IMR-90 (cell line): ENCODE data around the gene KCNH4. TPM values are rescaled to one million over a fixed set of nuclear protein-coding genes. Genes with fewer than 3 reads are reported as not detected.

Source experiments
- ATAC-seq: fragments of 200-7000 bp; cut with Tn5 transposase; 2 replicates; pipeline ENCODE4 v1.9.1; 2020; ENCODE audit warnings: low read depth, mild to moderate bottlenecking, moderate library complexity
- BruUV-seq: library from RNA; stranded (reverse); fragments of 400-500 nt; replicated peaks from 2 replicates; lab custom pipeline; 2021; lab: Mats Ljungman, UMichigan
- CTCF ChIA-PET: fragments of 300-600 bp; formaldehyde crosslinking; extraction: SDS; loops from one replicate; lab custom pipeline; 2021; ENCODE audit warnings: antibody characterized with exemption; lab: Yijun Ruan, JAX
- POLR2A ChIA-PET: fragments of 300-600 bp; sonication (Branson Sonifier 250); formaldehyde crosslinking; loops from one replicate; lab custom pipeline; 2022; ENCODE audit warnings: antibody characterized with exemption; ENCODE audit not compliant: unreplicated experiment; lab: Charles Lee
- DNase-seq: peaks from one replicate; pipeline ENCODE4 v3.0.0; 2013
- H2AFZ ChIP-seq: replicated peaks from 2 replicates; pipeline ENCODE3; 2013; ENCODE audit warnings: low read length, mild to moderate bottlenecking; ENCODE audit not compliant: poor library complexity
- H2AK5ac ChIP-seq: 2 replicates; pipeline ENCODE4 v1.6.1; 2013; ENCODE audit warnings: low read depth, low read length, inconsistent platforms
- H2AK9ac ChIP-seq: replicated peaks from 2 replicates; pipeline ENCODE3; 2013; ENCODE audit warnings: mild to moderate bottlenecking, low read depth, low read length, moderate library complexity; ENCODE audit not compliant: poor library complexity
- H2BK120ac ChIP-seq: 2 replicates; pipeline ENCODE4 v1.6.1; 2013; ENCODE audit warnings: low read depth, low read length, inconsistent platforms
- H2BK15ac ChIP-seq: 3 replicates; pipeline ENCODE4 v1.6.1; 2013; ENCODE audit warnings: low read depth, low read length, inconsistent platforms
- H2BK20ac ChIP-seq: 2 replicates; pipeline ENCODE4 v1.6.1; 2013; ENCODE audit warnings: low read depth, mild to moderate bottlenecking, inconsistent platforms, low read length, moderate library complexity
- H2BK5ac ChIP-seq: 2 replicates; pipeline ENCODE4 v1.6.1; 2013; ENCODE audit warnings: mild to moderate bottlenecking, low read depth, low read length, inconsistent platforms; ENCODE audit not compliant: poor library complexity, severe bottlenecking
- H3K14ac ChIP-seq: replicated peaks from 2 replicates; pipeline ENCODE4 v1.6.1; 2013; ENCODE audit warnings: low read depth, low read length, inconsistent platforms
- H3K18ac ChIP-seq: 2 replicates; pipeline ENCODE4 v1.6.1; 2013; ENCODE audit warnings: low read depth, low read length, control low read depth
- H3K23ac ChIP-seq: 2 replicates; pipeline ENCODE4 v1.6.1; 2013; ENCODE audit warnings: low read depth, low read length, inconsistent platforms
- H3K27ac ChIP-seq: 2 replicates; pipeline ENCODE4 v1.5.1; 2013; ENCODE audit warnings: mild to moderate bottlenecking, control low read depth, low read length; ENCODE audit not compliant: insufficient read depth
- H3K27me3 ChIP-seq: 2 replicates; pipeline ENCODE4 v1.6.1; 2013; ENCODE audit warnings: low read length; ENCODE audit not compliant: control insufficient read depth, insufficient read depth
- H3K36me3 ChIP-seq: 2 replicates; pipeline ENCODE4 v1.6.1; 2013; ENCODE audit warnings: low read length, mixed read lengths; ENCODE audit not compliant: control insufficient read depth, insufficient read depth
- H3K4ac ChIP-seq: 2 replicates; pipeline ENCODE4 v1.6.1; 2013; ENCODE audit warnings: low read depth, low read length, inconsistent platforms
- H3K4me1 ChIP-seq: 2 replicates; pipeline ENCODE4 v1.6.1; 2013; ENCODE audit warnings: low read length, mixed read lengths; ENCODE audit not compliant: control insufficient read depth, insufficient read depth
- H3K4me2 ChIP-seq: 2 replicates; pipeline ENCODE4 v1.6.1; 2013; ENCODE audit warnings: low read depth, mild to moderate bottlenecking, control low read depth, low read length, moderate library complexity
- H3K4me3 ChIP-seq: 2 replicates; pipeline ENCODE4 v1.5.1; 2013; ENCODE audit warnings: low read depth, mild to moderate bottlenecking, control low read depth, low read length, moderate library complexity; ENCODE audit not compliant: insufficient read depth
- H3K56ac ChIP-seq: 2 replicates; pipeline ENCODE4 v1.6.1; 2013; ENCODE audit warnings: low read length, inconsistent platforms; ENCODE audit not compliant: insufficient read depth; ENCODE audit errors: extremely low read depth
- H3K79me1 ChIP-seq, 2 experiments: 2 replicates each; pipeline ENCODE4 v1.6.1; 2013; ENCODE audit warnings: low read length in 2 of 2, inconsistent platforms in 1 of 2, low read depth in 1 of 2
- H3K9ac ChIP-seq: 2 replicates; pipeline ENCODE4 v1.6.1; 2013; ENCODE audit warnings: low read depth, low read length, control low read depth
- H3K9me1 ChIP-seq: 2 replicates; pipeline ENCODE4 v1.6.1; 2013; ENCODE audit warnings: low read length, inconsistent platforms; ENCODE audit not compliant: insufficient read depth
- H3K9me3 ChIP-seq: 2 replicates; pipeline ENCODE4 v1.6.1; 2013; ENCODE audit warnings: low read length; ENCODE audit not compliant: control insufficient read depth, insufficient read depth
- H4K20me1 ChIP-seq: 2 replicates; pipeline ENCODE4 v1.6.1; 2013; ENCODE audit warnings: low read length, inconsistent platforms; ENCODE audit not compliant: insufficient read depth
- H4K5ac ChIP-seq: 2 replicates; pipeline ENCODE4 v1.6.1; 2013; ENCODE audit warnings: mild to moderate bottlenecking, low read depth, low read length, control low read depth
- H4K8ac ChIP-seq, 2 experiments: 2 replicates each; pipeline ENCODE4 v1.6.1; 2013; ENCODE audit warnings: low read depth in 2 of 2, low read length in 2 of 2, control low read depth in 1 of 2, inconsistent platforms in 1 of 2
- H4K91ac ChIP-seq: 2 replicates; pipeline ENCODE4 v1.6.1; 2013; ENCODE audit warnings: low read depth, low read length, inconsistent platforms; ENCODE audit not compliant: insufficient read depth
- CTCF ChIP-seq: conservative IDR thresholded peaks from 2 replicates; pipeline ENCODE4 v1.5.1; 2012; ENCODE audit warnings: mild to moderate bottlenecking, low read depth, low read length, improper control_type of control experiment
- ELK1 ChIP-seq: fragments of 150-350 bp; IDR thresholded peaks from 2 replicates; pipeline ENCODE4 v1.6.1; 2016; ENCODE audit warnings: low read depth, mild to moderate bottlenecking, low read length, moderate library complexity, borderline replicate concordance
- FOS ChIP-seq: fragments of 150-350 bp; IDR thresholded peaks from 2 replicates; pipeline ENCODE4 v1.6.1; 2016; ENCODE audit warnings: low read depth, low read length
- MAFK ChIP-seq: IDR thresholded peaks from 2 replicates; pipeline ENCODE4 v1.6.1; 2012; ENCODE audit warnings: low read depth, low read length, improper control_type of control experiment
- NFE2L2 ChIP-seq: fragments of 150-350 bp; IDR thresholded peaks from 2 replicates; pipeline ENCODE4 v1.6.1; 2016; ENCODE audit warnings: low read depth, mild to moderate bottlenecking, low read length
- SMC3 ChIP-seq: fragments of 150-350 bp; IDR thresholded peaks from 2 replicates; pipeline ENCODE4 v1.6.1; 2016; ENCODE audit warnings: low read depth, mild to moderate bottlenecking, antibody characterized with exemption, low read length, moderate library complexity
- WGBS, 2 experiments: methylation state at CpG; one replicate each; pipeline versions ENCODE4 v1.1.5 to v1.1.7; 2013; ENCODE audit warnings: missing lambda C conversion rate in 2 of 2; ENCODE audit not compliant: insufficient read length in 1 of 2; ENCODE audit errors: extremely low coverage in 2 of 2; 5-methylcytosine and 5-hydroxymethylcytosine counted together
- dilution Hi-C: fragments of 300-500 bp; cut with HindIII; formaldehyde crosslinking; loops from one replicate; pipeline ENCODE4 v1.14.3; 2018; ENCODE audit warnings: low sequenced_read_pairs; ENCODE audit not compliant: unreplicated experiment
- in situ Hi-C: fragments of 300-500 bp; cut with MboI; formaldehyde crosslinking; loops from 3 replicates; pipeline ENCODE4 v1.14.3; 2019; ENCODE audit warnings: low sequenced_read_pairs, inconsistent platforms, mixed read lengths
- intact Hi-C: fragments of 100-400 bp; cut with micrococcal nuclease; formaldehyde crosslinking; loops from 2 replicates; pipeline ENCODE4 v1.10.0; 2022
- polyA plus RNA-seq, 3 experiments: library from polyadenylated mRNA; depleted of rRNA; stranded (reverse); fragments of >200 nt; gene quantifications; 2 replicates each; pipeline ENCODE4 v1.2.3, GENCODE V29; 2012; ENCODE audit warnings: low replicate concordance in 1 of 3
- total RNA-seq: library from RNA; depleted of rRNA; stranded (reverse); fragments of >200 nt; gene quantifications from 2 replicates; pipeline ENCODE4 v1.2.3, GENCODE V29; 2012

Gene KCNH4
- total and polyA plus RNA-seq, 2 of the 4 experiments (the other 2 are of a cell fraction): 0.03 TPM; not detected in 1

GRCh38 chr17:42167807-42168206, 13.1 kb downstream of the KCNH4 start:
- no peak overlapping the region for H2BK5ac ChIP-seq
- 86% methylated on average over 5 of the region's 8 CpGs; no CpG with 5 or more reads in 1 of the 2 experiments for WGBS, 2 experiments
- H2AK9ac ChIP-seq: no peak overlapping the region
- TF ChIP-seq ELK1 (no peak), NFE2L2 (no peak), SMC3 (no peak), CTCF (no peak), FOS (no peak), MAFK (no peak)
- H3K79me1 ChIP-seq: no peaks in the 10 kb centered on the region
- intact Hi-C loops: no loop called here
- no peaks in the 10 kb centered on the region for H3K9me3 ChIP-seq
- DNase-seq (no peak), ATAC-seq (no peak)
- no TSS peak for BruUV-seq
- H4K20me1 ChIP-seq: no peaks in the 10 kb centered on the region
- H3K4me3 ChIP-seq: no peak overlapping the region
- H4K5ac ChIP-seq: no peak overlapping the region
- no peak overlapping the region for H3K9ac ChIP-seq
- no peak overlapping the region for H3K18ac ChIP-seq
- no peak overlapping the region for H3K14ac ChIP-seq
- no peak overlapping the region for H2BK15ac ChIP-seq
- no peak overlapping the region for H4K8ac ChIP-seq
- no peak overlapping the region for H2AFZ ChIP-seq
- H3K4me1 ChIP-seq: no peaks in the 10 kb centered on the region
- H2AK5ac ChIP-seq: no peak overlapping the region
- no peaks in the 10 kb centered on the region for H3K9me1 ChIP-seq
- CTCF ChIA-PET: interaction anchor here (0.9 kb wide), 1 partner anchor 13 kb away, joined by 3 read pairs; the partner anchor contains the start of gene KCNH4
- H3K4ac ChIP-seq: no peak overlapping the region
- POLR2A ChIA-PET: no interaction called here
- no peak overlapping the region for H2BK120ac ChIP-seq
- H3K36me3 ChIP-seq: no peaks in the 10 kb centered on the region
- in situ Hi-C loops: no loop called here
- dilution Hi-C loops: no loop called here
- H3K23ac ChIP-seq: no peak overlapping the region
- H3K4me2 ChIP-seq: no peak overlapping the region
- no peak overlapping the region for H3K56ac ChIP-seq
- H4K91ac ChIP-seq: no peak overlapping the region
- no peak overlapping the region for H3K27ac ChIP-seq
- peaks cover 30% of the 10 kb centered on the region for H3K27me3 ChIP-seq
- H2BK20ac ChIP-seq: no peak overlapping the region
